MCF 10A (cell line): Measurements from ENCODE around the gene MAP3K19. TPM values are rescaled to one million over a fixed set of nuclear protein-coding genes. Genes with fewer than 3 reads are reported as not detected.

Experiments
- BruUV-seq: library from RNA; stranded (reverse); fragments of 400-500 nt; replicated peaks from 2 replicates; lab custom pipeline; 2021; lab: Mats Ljungman, UMichigan
- CTCF ChIA-PET: fragments of 300-600 bp; sonication (Branson Sonifier 250); formaldehyde crosslinking; extraction: SDS; loops from one replicate; lab custom pipeline; 2021; ENCODE audit warnings: antibody characterized with exemption, inconsistent platforms; lab: Yijun Ruan, JAX
- POLR2A ChIA-PET: fragments of 300-600, 350-650 bp; sonication (Branson Sonifier 250); formaldehyde crosslinking; extraction: SDS; loops from one replicate; lab custom pipeline; 2020; ENCODE audit warnings: antibody characterized with exemption, inconsistent platforms; lab: Yijun Ruan, JAX
- DNase-seq: peaks from one replicate; pipeline ENCODE4 v3.0.0-alpha.2; 2018; ENCODE audit not compliant: unreplicated experiment
- H3K27ac Mint-ChIP-seq: one replicate; pipeline ENCODE4 v1.8.0; 2022; ENCODE audit warnings: mild to moderate bottlenecking, low read depth, mixed read lengths; ENCODE audit not compliant: unreplicated experiment
- H3K27me3 Mint-ChIP-seq: one replicate; pipeline ENCODE4 v1.8.0; 2022; ENCODE audit warnings: mixed read lengths; ENCODE audit not compliant: insufficient read depth, unreplicated experiment
- H3K36me3 Mint-ChIP-seq: one replicate; pipeline ENCODE4 v1.8.0; 2022; ENCODE audit warnings: mild to moderate bottlenecking, moderate library complexity, mixed read lengths; ENCODE audit not compliant: insufficient read depth, unreplicated experiment
- H3K4me1 Mint-ChIP-seq: one replicate; pipeline ENCODE4 v1.8.0; 2022; ENCODE audit warnings: mixed read lengths; ENCODE audit not compliant: insufficient read depth, unreplicated experiment
- H3K4me3 Mint-ChIP-seq: one replicate; pipeline ENCODE4 v1.8.0; 2022; ENCODE audit warnings: mild to moderate bottlenecking, moderate library complexity, mixed read lengths; ENCODE audit not compliant: unreplicated experiment
- H3K9me3 Mint-ChIP-seq: one replicate; pipeline ENCODE4 v1.8.0; 2022; ENCODE audit warnings: mixed read lengths; ENCODE audit not compliant: unreplicated experiment
- CTCF ChIP-seq: fragments of 200-600 bp; IDR thresholded peaks from one replicate; pipeline ENCODE4 v1.8.0; 2022; ENCODE audit warnings: antibody characterized with exemption, mild to moderate bottlenecking; ENCODE audit not compliant: unreplicated experiment
- intact Hi-C: fragments of 100-400 bp; cut with micrococcal nuclease; formaldehyde crosslinking; loops from 2 replicates; pipeline ENCODE4 v1.14.1; 2022
- total RNA-seq: library from RNA; stranded (reverse); gene quantifications from 2 replicates; pipeline ENCODE4 v1.2.3, GENCODE V29; 2022

The MAP3K19 gene
- total RNA-seq, 1 experiment from 2014 or later: not detected

- Mint-ChIP-seq H3K27me3 (peaks cover 22% of the 10 kb centered on the region), H3K36me3 (no peaks in the 10 kb centered on the region), H3K4me1 (no peaks in the 10 kb centered on the region), H3K4me3 (no peak overlapping the region), H3K27ac (no peak overlapping the region), H3K9me3 (no peaks in the 10 kb centered on the region)
- BruUV-seq: no TSS peak
- no peak for TF ChIP-seq CTCF
- DNase-seq: peak; percentile 53
- POLR2A ChIA-PET: interaction anchor here (0.6 to 0.8 kb wide), 2 partner anchors 47 to 1272 kb away, joined by 3 read pairs; no protein-coding TSS in a partner anchor
- CTCF ChIA-PET: no interaction called here
- intact Hi-C loops: no loop called here
Measured at GRCh38 chr2:135030826-135031225, 16.4 kb downstream of the MAP3K19 start.

GRCh38 chr2:135029481-135030134, 17.6 kb downstream of the MAP3K19 start:
- POLR2A ChIA-PET: no interaction called here
- TF ChIP-seq CTCF: no peak
- intact Hi-C loops: no loop called here
- no peak overlapping the region for H3K4me3 Mint-ChIP-seq
- DNase-seq: no peak
- H3K4me1 Mint-ChIP-seq: no peaks in the 10 kb centered on the region
- H3K27me3 Mint-ChIP-seq: peaks cover 22% of the 10 kb centered on the region
- H3K9me3 Mint-ChIP-seq: no peaks in the 10 kb centered on the region
- no peaks in the 10 kb centered on the region for H3K36me3 Mint-ChIP-seq
- no peak overlapping the region for H3K27ac Mint-ChIP-seq
- CTCF ChIA-PET: no interaction called here
- BruUV-seq: no TSS peak

DNA sequence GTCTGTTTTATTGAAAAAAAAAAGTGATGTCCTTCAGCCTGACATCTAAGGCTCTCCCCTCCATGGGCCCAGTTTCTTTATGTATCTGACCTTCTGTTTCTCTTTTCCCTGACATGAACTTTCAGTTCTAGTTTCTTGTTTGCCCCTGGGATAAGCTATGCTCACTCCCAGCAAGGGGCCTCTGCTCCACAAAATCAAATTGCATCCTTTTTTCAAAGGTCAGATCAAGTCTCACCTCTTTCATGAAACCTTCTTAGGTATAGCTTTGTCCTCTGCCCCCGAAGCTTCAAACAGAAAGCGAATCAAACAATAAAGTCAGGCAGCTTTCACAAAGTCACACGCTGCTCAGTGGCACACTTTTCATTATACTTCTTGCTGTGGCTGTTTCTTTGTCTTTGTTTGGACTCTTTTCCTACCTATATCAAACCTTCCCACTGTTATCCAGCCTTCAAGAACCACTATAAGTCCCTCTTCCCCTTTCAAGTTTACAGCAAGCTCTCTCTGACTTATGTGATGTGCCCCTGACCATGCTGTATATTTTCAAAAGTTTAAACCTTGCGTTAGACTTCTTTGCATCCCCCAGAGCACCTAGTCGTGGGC, 23.3 kb downstream of the MAP3K19 start:
- Mint-ChIP-seq H3K27me3 (peaks cover 11% of the 10 kb centered on the region), H3K9me3 (no peaks in the 10 kb centered on the region), H3K36me3 (no peaks in the 10 kb centered on the region), H3K27ac (no peak overlapping the region), H3K4me3 (no peak overlapping the region), H3K4me1 (no peaks in the 10 kb centered on the region)
- ChIA-PET CTCF (interaction anchor here (0.7 to 0.8 kb wide), 2 partner anchors 32 to 688 kb away, joined by 3 read pairs; no protein-coding TSS in a partner anchor), POLR2A (no interaction called here)
- intact Hi-C loops: no loop called here
- no peak for TF ChIP-seq CTCF
- no TSS peak for BruUV-seq
- no peak for DNase-seq

- no peak for TF ChIP-seq CTCF
- Mint-ChIP-seq H3K27ac (no peak overlapping the region), H3K9me3 (no peaks in the 10 kb centered on the region), H3K4me3 (no peak overlapping the region), H3K27me3 (peaks cover 11% of the 10 kb centered on the region), H3K4me1 (no peaks in the 10 kb centered on the region), H3K36me3 (no peaks in the 10 kb centered on the region)
- ChIA-PET CTCF (interaction anchor here (0.7 to 0.8 kb wide), 2 partner anchors 31 to 689 kb away, joined by 3 read pairs; no protein-coding TSS in a partner anchor), POLR2A (no interaction called here)
- no TSS peak for BruUV-seq
- no peak for DNase-seq
- intact Hi-C loops: no loop called here
Measured at GRCh38 chr2:135022952-135023880, 24.0 kb downstream of the MAP3K19 start.
